Measurements from ENCODE around the gene HEPN1. TPM values are rescaled to one million over a fixed set of nuclear protein-coding genes. Genes with fewer than 3 reads are reported as not detected.

Gene HEPN1
- total and polyA plus RNA-seq, 9 of the 15 experiments (the other 6 are each of a cell fraction or from before 2014, with no cell fraction given) = not detected

DNA sequence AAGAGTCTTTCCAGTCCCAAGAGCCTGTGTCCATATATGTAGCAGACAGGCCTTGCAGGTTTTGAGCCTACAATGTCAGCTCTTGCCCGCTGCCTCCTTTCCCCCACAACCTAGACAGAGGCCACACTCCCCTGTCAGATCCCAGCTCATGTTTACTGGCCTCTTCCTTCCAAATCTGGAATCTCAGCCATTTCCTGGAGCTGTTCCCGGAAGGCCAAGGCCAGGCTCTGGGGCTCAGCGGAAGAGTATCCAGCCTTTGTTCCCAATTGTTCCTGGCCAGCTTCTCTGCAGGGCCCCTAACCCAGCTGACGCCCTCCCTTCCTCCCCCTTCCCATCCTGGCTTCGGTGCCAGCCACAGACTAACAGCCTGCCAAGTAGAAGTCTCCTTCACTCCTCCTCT, 20.3 kb upstream of the HEPN1 start (continued):
- no peak for TF ChIP-seq ZMIZ1 (IDR thresholded peaks at IDR 0.05; ENCODE audit: low read depth in 2 of 2, low read length in 2 of 2)
- no peak for TF ChIP-seq LEF1 (IDR thresholded peaks at IDR 0.05)
- no peak for TF ChIP-seq FIP1L1 (IDR thresholded peaks at IDR 0.05; ENCODE audit: low read depth, low read length, poor library complexity, severe bottlenecking)
- no peak for TF ChIP-seq OTX1 (CRISPR knock-in tag; IDR thresholded peaks at IDR 0.05)

- Histone ChIP-seq H4K20me1 (replicated peaks; ENCODE audit: control insufficient read depth, insufficient read depth, low read length) (0 out of 2 replicates have a peak, but pooled peaks cover 4% of the 10 kb centered on the region), H3K9me3 (replicated peaks; ENCODE audit: control insufficient read depth, insufficient read depth, low read depth, low read length) (no peaks in the 10 kb centered on the region), H3K36me3 (ENCODE audit: control insufficient read depth, insufficient read depth, low read length) (no peaks in the 10 kb centered on the region), H3K4me1 (replicated peaks in 1 of 2; ENCODE audit: control insufficient read depth in 2 of 2, insufficient read depth in 2 of 2, low read length in 2 of 2) (no peaks in the 10 kb centered on the region), H3K9me1 (ENCODE audit: control insufficient read depth, insufficient read depth, low read length) (peaks cover under 1% of the 10 kb centered on the region), H3K4me3 (no peak overlapping the region), H2AFZ (ENCODE audit: low read depth, low read length) (no peak overlapping the region), H3K27ac (ENCODE audit: extremely low read depth, low read depth, low read length) (no peak overlapping the region), H3K4me2 (ENCODE audit: insufficient read depth, low read length) (no peak overlapping the region), H3K27me3 (ENCODE audit: control insufficient read depth in 2 of 2, insufficient read depth in 2 of 2, low read length in 2 of 2) (peaks cover 8 to 40% of the 10 kb centered on the region in 2 experiments; a peak in 4 of 5 replicates), H3K79me2 (ENCODE audit: control insufficient read depth, insufficient read depth, low read length) (no peaks in the 10 kb centered on the region), H3K9ac (ENCODE audit: insufficient read depth in 1 of 2, low read depth in 2 of 2, low read length in 2 of 2) (no peak overlapping the region)
- WGBS (ENCODE audit: insufficient coverage, low coverage, missing lambda C conversion rate) = 2% methylated on average over 6 of the region's 6 CpGs
- BruUV-seq (replicated peaks) = no TSS peak
- no peak for DNase-seq (ENCODE audit: extremely low read depth in 1 of 4, low spot score in 3 of 4)
- POLR2A ChIA-PET = interaction anchor here (1.2 kb wide), 1 partner anchor 9 kb away, joined by 3 read pairs; no protein-coding TSS in a partner anchor
- intact Hi-C loops (cut with micrococcal nuclease) = no loop called here
- in situ Hi-C loops (cut with MboI) = no loop called here
- FAIRE-seq = no peak
- ATAC-seq = no peak
- CTCF ChIA-PET (ENCODE audit: low intra/inter-chr PET ratio) = no interaction called here
- TF ChIP-seq NFATC3 (IDR thresholded peaks at IDR 0.05) = no peak
Observed at GRCh38 chr11:124899383-124900145, 19.5 kb upstream of the HEPN1 start.

All from K562 (cell line).